Measurements from ENCODE around the gene CBL.

DNA sequence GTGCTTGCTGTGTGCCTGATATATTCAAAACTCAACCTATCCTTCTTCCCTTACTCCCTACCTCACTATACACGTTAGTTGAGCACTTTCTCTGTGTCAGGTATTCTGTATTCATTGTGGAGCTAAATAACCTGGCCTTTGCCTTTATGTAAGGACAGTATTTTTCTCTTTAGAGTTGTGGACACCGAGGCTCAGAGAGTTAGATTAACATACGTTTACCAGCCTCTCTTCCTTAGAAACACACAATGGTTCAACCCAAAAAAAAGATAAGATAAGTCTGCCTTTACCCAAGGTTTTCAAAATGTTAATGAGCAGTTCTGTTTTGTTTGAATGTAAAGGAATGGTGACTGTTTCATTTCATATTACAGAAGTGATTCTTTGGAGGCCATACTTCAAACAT lies 45.0 kb downstream of the CBL start:
- no peak for TF ChIP-seq ZNF263 (CRISPR knock-in tag; IDR thresholded peaks at IDR 0.05; ENCODE audit: low read depth)
- TF ChIP-seq ZNF121 (CRISPR knock-in tag; IDR thresholded peaks at IDR 0.05): no peak
- TF ChIP-seq HMGA2 (CRISPR knock-in tag; IDR thresholded peaks at IDR 0.05): no peak
- TF ChIP-seq, protein P1, sequence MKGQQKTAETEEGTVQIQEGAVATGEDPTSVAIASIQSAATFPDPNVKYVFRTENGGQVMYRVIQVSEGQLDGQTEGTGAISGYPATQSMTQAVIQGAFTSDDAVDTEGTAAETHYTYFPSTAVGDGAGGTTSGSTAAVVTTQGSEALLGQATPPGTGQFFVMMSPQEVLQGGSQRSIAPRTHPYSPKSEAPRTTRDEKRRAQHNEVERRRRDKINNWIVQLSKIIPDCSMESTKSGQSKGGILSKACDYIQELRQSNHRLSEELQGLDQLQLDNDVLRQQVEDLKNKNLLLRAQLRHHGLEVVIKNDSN (CRISPR knock-in tag; IDR thresholded peaks at IDR 0.05): no peak
- no peak for TF ChIP-seq CTCF (IDR thresholded peaks at IDR 0.05)
- TF ChIP-seq, protein P2, sequence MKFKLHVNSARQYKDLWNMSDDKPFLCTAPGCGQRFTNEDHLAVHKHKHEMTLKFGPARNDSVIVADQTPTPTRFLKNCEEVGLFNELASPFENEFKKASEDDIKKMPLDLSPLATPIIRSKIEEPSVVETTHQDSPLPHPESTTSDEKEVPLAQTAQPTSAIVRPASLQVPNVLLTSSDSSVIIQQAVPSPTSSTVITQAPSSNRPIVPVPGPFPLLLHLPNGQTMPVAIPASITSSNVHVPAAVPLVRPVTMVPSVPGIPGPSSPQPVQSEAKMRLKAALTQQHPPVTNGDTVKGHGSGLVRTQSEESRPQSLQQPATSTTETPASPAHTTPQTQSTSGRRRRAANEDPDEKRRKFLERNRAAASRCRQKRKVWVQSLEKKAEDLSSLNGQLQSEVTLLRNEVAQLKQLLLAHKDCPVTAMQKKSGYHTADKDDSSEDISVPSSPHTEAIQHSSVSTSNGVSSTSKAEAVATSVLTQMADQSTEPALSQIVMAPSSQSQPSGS (CRISPR knock-in tag; IDR thresholded peaks at IDR 0.05; ENCODE audit: borderline replicate concordance, low read depth): no peak
- no peak for TF ChIP-seq NFYB (CRISPR knock-in tag; conservative IDR thresholded peaks at IDR 0.05; ENCODE audit: low read depth)
- TF ChIP-seq JUN (CRISPR knock-in tag; IDR thresholded peaks at IDR 0.05): no peak
- no peak for TF ChIP-seq FOXK1 (CRISPR knock-in tag; IDR thresholded peaks at IDR 0.05)
- TF ChIP-seq, protein P3, sequence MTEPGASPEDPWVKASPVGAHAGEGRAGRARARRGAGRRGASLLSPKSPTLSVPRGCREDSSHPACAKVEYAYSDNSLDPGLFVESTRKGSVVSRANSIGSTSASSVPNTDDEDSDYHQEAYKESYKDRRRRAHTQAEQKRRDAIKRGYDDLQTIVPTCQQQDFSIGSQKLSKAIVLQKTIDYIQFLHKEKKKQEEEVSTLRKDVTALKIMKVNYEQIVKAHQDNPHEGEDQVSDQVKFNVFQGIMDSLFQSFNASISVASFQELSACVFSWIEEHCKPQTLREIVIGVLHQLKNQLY (CRISPR knock-in tag; IDR thresholded peaks at IDR 0.05): no peak
